Measurements from ENCODE around the gene BAIAP3. TPM values are rescaled to one million over a fixed set of nuclear protein-coding genes. Genes with fewer than 3 reads are reported as not detected.

The BAIAP3 gene
- under 0.01 and 0.08 TPM in 2 replicates for total RNA-seq

GRCh38 chr16:1333149-1333812 lies at the start of gene BAIAP3:
TSS of gene BAIAP3 (plus strand) at chr16:1333645. CDS start at chr16:1338550, 4,905 bp downstream.

GRCh38 chr16:1308977-1309885 lies 24.2 kb upstream of the BAIAP3 start, which contains the start of gene UBE2I:
TSS of gene UBE2I (plus strand) at chr16:1309636. CDS start at chr16:1314031, 4,395 bp downstream.

GRCh38 chr16:1351582-1352362 lies 18.3 kb downstream of the BAIAP3 start, which contains the start of the genes GNPTG and TSR3:
TSS of gene GNPTG (plus strand) at chr16:1351931. CDS start at chr16:1351966, 35 bp downstream.
TSS of gene TSR3 (minus strand) at chr16:1351878. CDS start at chr16:1351804, 74 bp downstream.

Other genes starting within 250 kb of the BAIAP3 start
- not detected in 2 replicates for gene C1QTNF8, start 237.4 kb upstream of the BAIAP3 start, total RNA-seq
- gene CACNA1H, start 180.5 kb upstream of the BAIAP3 start, total RNA-seq = under 0.01 TPM in 1 of 2 replicates, not detected in the other
- not detected in 2 replicates for gene TPSG1, start 108.4 kb upstream of the BAIAP3 start, total RNA-seq
- gene TPSB2, start 103.5 kb upstream of the BAIAP3 start, total RNA-seq = not detected in 2 replicates
- gene TPSAB1, start 92.9 kb upstream of the BAIAP3 start, total RNA-seq = not detected in 2 replicates
- not detected in 2 replicates for gene TPSD1, start 77.6 kb upstream of the BAIAP3 start, total RNA-seq
- gene UBE2I, start 24.0 kb upstream of the BAIAP3 start, total RNA-seq = 46.2 and 58.3 TPM in 2 replicates
- 116 and 179 TPM in 2 replicates for gene TSR3, start 18.2 kb downstream of the BAIAP3 start, total RNA-seq
- gene GNPTG, start 18.3 kb downstream of the BAIAP3 start, total RNA-seq = 24.6 and 33.1 TPM in 2 replicates
- 2.3 and 3.2 TPM in 2 replicates for gene UNKL, start 81.1 kb downstream of the BAIAP3 start, total RNA-seq
- gene UQCC4, start 87.1 kb downstream of the BAIAP3 start, total RNA-seq = 19.9 and 33.6 TPM in 2 replicates
- 0.16 TPM in 1 of 2 replicates, not detected in the other for gene PERCC1, start 97.4 kb downstream of the BAIAP3 start, total RNA-seq
- 0.16 TPM in 1 of 2 replicates, not detected in the other for gene CCDC154, start 110.9 kb downstream of the BAIAP3 start, total RNA-seq
- gene CLCN7, start 141.4 kb downstream of the BAIAP3 start, total RNA-seq = 22.5 and 54.0 TPM in 2 replicates
- not detected in 2 replicates for gene PTX4, start 155.3 kb downstream of the BAIAP3 start, total RNA-seq
- gene TELO2, start 159.7 kb downstream of the BAIAP3 start, total RNA-seq = 12.0 and 22.9 TPM in 2 replicates
- 2.7 TPM in 1 of 2 replicates, not detected in the other for gene TMEM204, start 200.0 kb downstream of the BAIAP3 start, total RNA-seq